Esophagus squamous epithelium (tissue), 4 donors: Measurements from ENCODE around the gene PAPOLA.

ENCODE experiments used
- CTCF ChIP-seq, 6 experiments: fragments of 450-650 bp in 4 of 6; fragments of 200-600 bp in 2 of 6; sonication (generic) in 2 of 6; IDR thresholded peaks; one replicate each; pipeline ENCODE4 v1.5.1; 2016 to 2019; ENCODE audit warnings: antibody characterized with exemption in 6 of 6, mild to moderate bottlenecking in 4 of 6, moderate library complexity in 4 of 6
- POLR2A ChIP-seq, 4 donors: fragments of 450-650 bp; IDR thresholded peaks; one replicate each; pipeline ENCODE4 v1.6.1; 2017; ENCODE audit warnings: antibody characterized with exemption in 4 of 4, mild to moderate bottlenecking in 4 of 4, moderate library complexity in 3 of 4

GRCh38 chr14:96574633-96575632, 72.8 kb downstream of the PAPOLA start:
- TF ChIP-seq POLR2A (IDR thresholded peaks at IDR 0.05) (no peak), CTCF (IDR thresholded peaks at IDR 0.05) (no peak)
